ENCODE measurements around the gene VGLL3. TPM values are rescaled to one million over a fixed set of nuclear protein-coding genes. Genes with fewer than 3 reads are reported as not detected.

VGLL3 gene
- total and polyA plus RNA-seq, 2 donors from 2014 or later = 0.30 to 4.2 TPM

DNA sequence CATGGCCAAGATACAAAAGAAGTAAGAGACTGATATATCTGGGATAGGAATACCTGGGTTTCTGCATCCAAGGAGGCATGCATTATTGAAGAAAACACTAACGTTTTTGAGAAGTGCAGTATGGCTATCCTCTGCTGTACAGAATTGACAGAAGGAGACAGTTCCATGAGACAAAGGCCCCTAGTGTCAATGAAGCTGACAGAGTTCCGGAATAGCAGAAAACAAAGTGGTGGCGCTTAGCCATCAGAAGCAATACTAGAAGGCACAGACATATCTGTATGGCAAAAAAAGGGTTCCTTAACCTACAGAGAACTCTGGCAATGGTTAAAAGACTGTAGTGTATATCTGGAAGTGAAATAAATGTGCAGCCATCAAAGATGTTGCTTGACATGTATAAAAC, 77.8 kb downstream of the VGLL3 start:
- H3K27me3 ChIP-seq (ENCODE audit: control insufficient read depth, insufficient read depth, low read length) = no peaks in the 10 kb centered on the region
- no peak overlapping the region for H3K9ac ChIP-seq (ENCODE audit: low read length in 3 of 3)
- DNase-seq (no peak), FAIRE-seq (no peak)
- no peaks in the 10 kb centered on the region for H3K4me1 ChIP-seq (ENCODE audit: control insufficient read depth in 2 of 3, insufficient read depth in 2 of 3, low read depth in 1 of 3, low read length in 3 of 3)
- H3K9me3 ChIP-seq (ENCODE audit: control insufficient read depth in 2 of 3, insufficient read depth in 1 of 3, low read length in 3 of 3) = no peaks in the 10 kb centered on the region
- intact Hi-C loops (cut with DNase I) = no loop called here
- TF ChIP-seq, protein P1, sequence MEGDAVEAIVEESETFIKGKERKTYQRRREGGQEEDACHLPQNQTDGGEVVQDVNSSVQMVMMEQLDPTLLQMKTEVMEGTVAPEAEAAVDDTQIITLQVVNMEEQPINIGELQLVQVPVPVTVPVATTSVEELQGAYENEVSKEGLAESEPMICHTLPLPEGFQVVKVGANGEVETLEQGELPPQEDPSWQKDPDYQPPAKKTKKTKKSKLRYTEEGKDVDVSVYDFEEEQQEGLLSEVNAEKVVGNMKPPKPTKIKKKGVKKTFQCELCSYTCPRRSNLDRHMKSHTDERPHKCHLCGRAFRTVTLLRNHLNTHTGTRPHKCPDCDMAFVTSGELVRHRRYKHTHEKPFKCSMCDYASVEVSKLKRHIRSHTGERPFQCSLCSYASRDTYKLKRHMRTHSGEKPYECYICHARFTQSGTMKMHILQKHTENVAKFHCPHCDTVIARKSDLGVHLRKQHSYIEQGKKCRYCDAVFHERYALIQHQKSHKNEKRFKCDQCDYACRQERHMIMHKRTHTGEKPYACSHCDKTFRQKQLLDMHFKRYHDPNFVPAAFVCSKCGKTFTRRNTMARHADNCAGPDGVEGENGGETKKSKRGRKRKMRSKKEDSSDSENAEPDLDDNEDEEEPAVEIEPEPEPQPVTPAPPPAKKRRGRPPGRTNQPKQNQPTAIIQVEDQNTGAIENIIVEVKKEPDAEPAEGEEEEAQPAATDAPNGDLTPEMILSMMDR (IDR thresholded peaks at IDR 0.05; ENCODE audit: borderline replicate concordance, extremely low read depth, insufficient read depth) = no peak
- H3K4me3 ChIP-seq (ENCODE audit: low read length in 3 of 3) = no peak overlapping the region
- H3K27ac ChIP-seq (ENCODE audit: low read depth in 2 of 2, low read length in 2 of 2) = no peak overlapping the region
- no peaks in the 10 kb centered on the region for H3K36me3 ChIP-seq (ENCODE audit: control insufficient read depth in 2 of 3, insufficient read depth in 3 of 3, low read length in 3 of 3)

DNA sequence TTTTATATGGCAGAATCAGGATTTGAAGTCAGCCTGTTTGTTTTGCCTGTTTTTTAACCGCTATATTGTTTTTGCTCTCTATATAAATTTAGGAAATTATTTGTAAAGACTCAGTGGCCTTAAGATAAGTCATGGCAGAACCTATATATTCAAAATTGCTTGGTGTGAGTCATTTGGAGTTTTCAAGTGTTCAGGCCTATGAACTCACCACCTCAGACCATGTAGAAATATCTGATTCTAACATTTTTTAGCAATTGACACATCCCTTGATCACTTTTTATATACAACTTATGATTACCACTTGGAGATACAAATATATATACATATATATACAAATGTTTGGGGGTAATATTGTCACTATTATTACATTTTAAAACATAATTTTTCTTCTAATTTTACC, 95.7 kb downstream of the VGLL3 start:
- intact Hi-C loops (cut with DNase I) = no loop called here
- no peaks in the 10 kb centered on the region for H3K4me1 ChIP-seq (ENCODE audit: control insufficient read depth in 2 of 3, insufficient read depth in 2 of 3, low read depth in 1 of 3, low read length in 3 of 3)
- H3K36me3 ChIP-seq (ENCODE audit: control insufficient read depth in 2 of 3, insufficient read depth in 3 of 3, low read length in 3 of 3) = no peaks in the 10 kb centered on the region
- DNase-seq (no peak), FAIRE-seq (no peak)
- no peak overlapping the region for H3K27ac ChIP-seq (ENCODE audit: low read depth in 2 of 2, low read length in 2 of 2)
- no peaks in the 10 kb centered on the region for H3K9me3 ChIP-seq (ENCODE audit: control insufficient read depth in 2 of 3, insufficient read depth in 1 of 3, low read length in 3 of 3)
- TF ChIP-seq, protein P1 (IDR thresholded peaks at IDR 0.05; ENCODE audit: borderline replicate concordance, extremely low read depth, insufficient read depth) = no peak
- H3K4me3 ChIP-seq (ENCODE audit: low read length in 3 of 3) = no peak overlapping the region
- H3K27me3 ChIP-seq (ENCODE audit: control insufficient read depth, insufficient read depth, low read length) = no peaks in the 10 kb centered on the region
- H3K9ac ChIP-seq (ENCODE audit: low read length in 3 of 3) = no peak overlapping the region

GRCh38 chr3:86890741-86891396, 100.1 kb downstream of the VGLL3 start:
- Histone ChIP-seq H3K9me3 (ENCODE audit: control insufficient read depth in 2 of 3, insufficient read depth in 1 of 3, low read length in 3 of 3) (no peaks in the 10 kb centered on the region), H3K9ac (ENCODE audit: low read length in 3 of 3) (no peak overlapping the region), H3K27ac (ENCODE audit: low read depth in 2 of 2, low read length in 2 of 2) (no peak overlapping the region), H3K27me3 (ENCODE audit: control insufficient read depth, insufficient read depth, low read length) (no peaks in the 10 kb centered on the region), H3K4me1 (ENCODE audit: control insufficient read depth in 2 of 3, insufficient read depth in 2 of 3, low read depth in 1 of 3, low read length in 3 of 3) (no peaks in the 10 kb centered on the region), H3K36me3 (ENCODE audit: control insufficient read depth in 2 of 3, insufficient read depth in 3 of 3, low read length in 3 of 3) (no peaks in the 10 kb centered on the region), H3K4me3 (ENCODE audit: low read length in 3 of 3) (no peak overlapping the region)
- intact Hi-C loops (cut with DNase I) = no loop called here
- FAIRE-seq (no peak), DNase-seq (no peak)
- TF ChIP-seq, protein P1 (IDR thresholded peaks at IDR 0.05; ENCODE audit: borderline replicate concordance, extremely low read depth, insufficient read depth) = no peak

Other genes starting within 250 kb of the VGLL3 start
- 37.8 TPM for gene CHMP2B, start 236.2 kb upstream of the VGLL3 start, total RNA-seq
- 31.7 TPM for gene CHMP2B, start 236.2 kb upstream of the VGLL3 start, polyA plus RNA-seq (ENCODE audit: insufficient read depth, low read depth, low replicate concordance)